Gastroesophageal sphincter (tissue), 3 donors: ENCODE data around the gene STMP1.

Source experiments
- CTCF ChIP-seq, 4 experiments: fragments of 200-600 bp in 2 of 4; fragments of 450-650 bp in 2 of 4; sonication (generic) in 1 of 4; IDR thresholded peaks; one replicate each; pipeline ENCODE4 v1.5.1; 2017 to 2019; ENCODE audit warnings: antibody characterized with exemption in 4 of 4, mild to moderate bottlenecking in 2 of 4, moderate library complexity in 2 of 4
- POLR2AphosphoS5 ChIP-seq: sonication (generic); formaldehyde crosslinking; IDR thresholded peaks from one replicate; pipeline ENCODE4 v1.6.1; 2017; ENCODE audit warnings: antibody characterized with exemption

DNA sequence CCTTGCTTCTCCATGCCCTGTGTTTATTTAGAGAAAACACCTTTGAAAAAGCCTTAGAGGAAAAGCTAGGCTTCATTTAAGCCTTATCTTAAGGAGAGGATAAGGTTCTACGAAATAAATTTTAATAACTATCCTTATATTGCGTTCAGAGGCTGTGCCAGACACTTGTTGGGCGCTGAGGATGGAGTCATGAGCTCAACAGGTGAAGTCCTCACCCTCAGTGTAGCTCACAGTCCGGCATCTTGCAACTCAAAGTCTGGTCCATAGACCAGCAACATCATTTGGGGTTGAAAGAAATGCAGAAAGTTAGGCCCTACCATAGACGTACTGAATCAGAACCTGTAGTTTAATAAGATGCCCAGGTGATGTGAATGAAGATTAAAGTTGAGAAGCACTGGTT is 3.8 kb upstream of the STMP1 start:
- TF ChIP-seq CTCF (IDR thresholded peaks at IDR 0.05) (no peak), POLR2AphosphoS5 (no peak)
